Omental fat pad (tissue), 4 donors: Measurements from ENCODE around the gene ZNF691. TPM values are rescaled to one million over a fixed set of nuclear protein-coding genes. Genes with fewer than 3 reads are reported as not detected.

Source experiments
- ATAC-seq: fragments of 150-250 bp; one replicate; pipeline ENCODE4 v1.9.1; 2016; ENCODE audit warnings: mild to moderate bottlenecking, moderate library complexity; ENCODE audit not compliant: low FRiP score
- DNase-seq: peaks from one replicate; pipeline ENCODE4 v3.0.0-alpha.2; 2019; ENCODE audit warnings: low spot score
- CTCF ChIP-seq, 3 donors: fragments of 450-650 bp; IDR thresholded peaks; one replicate each; pipeline ENCODE4 v1.5.1; 2016 to 2017; ENCODE audit warnings: antibody characterized with exemption in 3 of 3, mild to moderate bottlenecking in 3 of 3, moderate library complexity in 2 of 3
- total RNA-seq, 4 donors: library from RNA; depleted of rRNA; stranded (reverse); fragments of >200 nt; gene quantifications; one replicate each; pipeline ENCODE4 v1.1.0, GENCODE V29; 2016

The ZNF691 gene
- total RNA-seq, 4 donors from 2014 or later: 6.2 to 11.2 (median 8.8) TPM

GRCh38 chr1:42877380-42877779, 31.0 kb downstream of the ZNF691 start:
- DNase-seq (no peak), ATAC-seq (no peak)
- no peak for TF ChIP-seq CTCF (IDR thresholded peaks at IDR 0.05)

- TF ChIP-seq CTCF (IDR thresholded peaks at IDR 0.05): no peak
- DNase-seq (no peak), ATAC-seq (no peak)
Measured at GRCh38 chr1:42880384-42880783, 34.0 kb downstream of the ZNF691 start.

- DNase-seq (no peak), ATAC-seq (no peak)
- no peak for TF ChIP-seq CTCF (IDR thresholded peaks at IDR 0.05)
Measured at GRCh38 chr1:42886046-42886739, 39.8 kb downstream of the ZNF691 start.

DNA sequence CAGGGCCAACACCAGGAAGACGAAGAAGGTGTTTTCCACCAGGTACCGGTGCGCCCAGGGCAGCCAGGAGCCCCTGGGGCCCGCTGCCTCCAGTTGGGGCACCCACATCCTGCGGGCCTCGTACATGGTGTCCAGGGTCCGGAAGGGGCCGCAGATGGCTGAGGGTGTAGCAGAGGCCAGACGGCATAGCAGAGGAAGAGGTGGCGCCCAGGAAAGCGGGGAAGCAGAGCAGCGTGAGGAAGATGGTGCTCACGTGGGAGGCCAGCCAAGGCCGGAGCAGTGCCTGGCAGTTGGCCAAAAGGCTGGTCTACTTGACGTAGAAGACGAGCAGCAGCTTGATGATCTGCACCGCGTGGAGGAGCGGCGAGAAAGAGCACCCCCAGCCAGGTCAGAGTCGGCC, 40.4 kb downstream of the ZNF691 start:
- DNase-seq (no peak), ATAC-seq (peak; percentile 32)
- no peak for TF ChIP-seq CTCF (IDR thresholded peaks at IDR 0.05)

GRCh38 chr1:42887366-42887765, 41.0 kb downstream of the ZNF691 start:
- ATAC-seq: no peak
- DNase-seq: no peak
- no peak for TF ChIP-seq CTCF (IDR thresholded peaks at IDR 0.05)

DNA sequence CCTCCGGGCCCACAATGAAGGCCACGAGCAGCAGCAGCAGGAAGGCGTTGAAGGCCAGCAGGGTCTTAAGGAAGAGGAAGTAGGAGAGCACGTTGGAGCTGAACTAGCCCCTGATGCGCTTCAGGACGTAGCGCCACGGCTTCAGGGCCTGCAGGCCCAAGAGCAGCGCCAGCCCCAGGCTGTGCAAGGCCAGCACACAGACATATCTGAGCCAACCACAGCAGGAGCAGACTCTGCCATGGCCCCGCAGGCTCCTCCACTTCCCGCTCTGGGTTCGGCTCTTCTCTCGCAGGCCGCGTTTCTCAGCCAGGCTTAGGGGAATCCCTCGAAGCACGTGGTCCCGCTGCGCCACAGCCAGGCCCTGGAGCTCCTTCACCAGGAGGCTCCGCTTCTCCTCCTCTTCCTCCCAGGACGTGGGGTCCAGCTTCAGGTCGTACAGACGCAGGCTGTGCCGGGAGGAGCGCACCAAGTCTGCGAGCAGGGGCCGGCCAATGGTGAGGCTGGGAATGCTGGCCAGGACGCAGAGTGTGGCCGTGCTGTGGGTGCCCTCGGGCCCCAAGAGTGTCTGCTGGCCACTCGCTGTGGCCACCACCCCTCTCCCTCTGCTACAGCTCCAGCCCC, 41.7 kb downstream of the ZNF691 start:
- ATAC-seq (no peak), DNase-seq (no peak)
- TF ChIP-seq CTCF (IDR thresholded peaks at IDR 0.05): no peak

GRCh38 chr1:42889264-42889663, 42.9 kb downstream of the ZNF691 start:
- ATAC-seq (no peak), DNase-seq (no peak)
- TF ChIP-seq CTCF (IDR thresholded peaks at IDR 0.05): no peak
